NB4 (cell line): ENCODE data around the gene OTUB1.

Experiments
- MYC ChIP-seq: IDR thresholded peaks from 2 replicates; pipeline ENCODE4 v1.6.1; 2011; ENCODE audit warnings: low read depth, low read length
- POLR2A ChIP-seq: IDR thresholded peaks from 2 replicates; pipeline ENCODE4 v1.6.1; 2011; ENCODE audit warnings: mild to moderate bottlenecking; ENCODE audit not compliant: insufficient read length; ENCODE audit errors: extremely low read depth
- TF ChIP-seq, protein P1 (sequence below): IDR thresholded peaks from one replicate; pipeline ENCODE4 v1.5.1; 2012; ENCODE audit warnings: low read depth, low read length
- TF ChIP-seq, protein P2 (sequence below): IDR thresholded peaks from 2 replicates; pipeline ENCODE4 v1.6.1; 2011; ENCODE audit warnings: low read depth, low read length

DNA sequence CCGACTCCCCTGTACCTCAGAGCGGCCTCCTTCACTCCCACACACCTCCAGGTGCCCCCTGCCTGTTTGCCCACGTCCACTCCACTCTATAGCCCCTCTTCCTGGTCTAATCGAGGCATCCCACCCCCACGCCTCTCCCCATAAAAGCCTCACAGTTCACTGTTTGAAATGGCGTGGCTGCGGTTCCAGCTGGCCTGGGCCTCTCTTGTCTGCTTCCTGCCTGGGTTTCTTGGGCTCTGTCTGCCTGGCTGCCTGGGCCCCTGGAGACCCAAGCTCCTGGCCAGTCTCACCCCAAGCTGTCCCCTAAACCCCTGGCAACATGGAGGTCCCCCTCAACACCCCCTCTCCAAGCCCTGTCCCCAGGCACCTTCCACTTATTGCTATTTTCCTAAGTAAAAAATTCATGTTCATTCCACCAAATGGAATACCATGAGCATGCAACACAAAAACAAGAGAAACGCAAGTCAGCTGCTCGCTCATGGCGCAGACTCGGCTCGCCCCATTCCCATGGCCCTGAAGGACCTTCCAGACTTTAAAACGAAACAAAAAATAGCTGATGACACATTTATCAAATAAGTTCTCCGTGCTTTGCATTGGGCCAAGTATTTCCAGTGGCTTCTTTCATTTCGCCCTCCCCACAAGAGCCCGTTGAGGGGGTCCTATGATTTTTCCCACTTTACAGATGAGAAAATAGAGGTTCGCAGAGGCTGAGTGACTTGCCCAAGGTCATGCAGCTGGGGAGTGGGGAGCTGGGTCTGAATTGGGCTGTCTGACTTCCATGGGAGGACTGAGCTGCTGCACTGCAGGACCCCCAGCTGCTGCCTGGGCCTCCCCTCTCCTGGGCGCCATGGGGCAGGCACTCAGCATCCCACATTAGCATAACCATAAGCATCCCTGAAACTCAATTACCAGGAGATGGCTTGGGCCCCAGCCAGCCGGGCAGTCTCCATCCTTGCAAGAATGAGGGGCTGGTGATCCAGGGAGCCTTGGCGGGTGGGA, 37.8 kb downstream of the OTUB1 start:
- no peak for TF ChIP-seq POLR2A
- TF ChIP-seq, protein P1, sequence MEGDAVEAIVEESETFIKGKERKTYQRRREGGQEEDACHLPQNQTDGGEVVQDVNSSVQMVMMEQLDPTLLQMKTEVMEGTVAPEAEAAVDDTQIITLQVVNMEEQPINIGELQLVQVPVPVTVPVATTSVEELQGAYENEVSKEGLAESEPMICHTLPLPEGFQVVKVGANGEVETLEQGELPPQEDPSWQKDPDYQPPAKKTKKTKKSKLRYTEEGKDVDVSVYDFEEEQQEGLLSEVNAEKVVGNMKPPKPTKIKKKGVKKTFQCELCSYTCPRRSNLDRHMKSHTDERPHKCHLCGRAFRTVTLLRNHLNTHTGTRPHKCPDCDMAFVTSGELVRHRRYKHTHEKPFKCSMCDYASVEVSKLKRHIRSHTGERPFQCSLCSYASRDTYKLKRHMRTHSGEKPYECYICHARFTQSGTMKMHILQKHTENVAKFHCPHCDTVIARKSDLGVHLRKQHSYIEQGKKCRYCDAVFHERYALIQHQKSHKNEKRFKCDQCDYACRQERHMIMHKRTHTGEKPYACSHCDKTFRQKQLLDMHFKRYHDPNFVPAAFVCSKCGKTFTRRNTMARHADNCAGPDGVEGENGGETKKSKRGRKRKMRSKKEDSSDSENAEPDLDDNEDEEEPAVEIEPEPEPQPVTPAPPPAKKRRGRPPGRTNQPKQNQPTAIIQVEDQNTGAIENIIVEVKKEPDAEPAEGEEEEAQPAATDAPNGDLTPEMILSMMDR, result no peak
- no peak for TF ChIP-seq MYC
- TF ChIP-seq, protein P2, sequence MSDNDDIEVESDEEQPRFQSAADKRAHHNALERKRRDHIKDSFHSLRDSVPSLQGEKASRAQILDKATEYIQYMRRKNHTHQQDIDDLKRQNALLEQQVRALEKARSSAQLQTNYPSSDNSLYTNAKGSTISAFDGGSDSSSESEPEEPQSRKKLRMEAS, result no peak
